A673 (cell line): ENCODE measurements around the gene P2RX2. TPM values are rescaled to one million over a fixed set of nuclear protein-coding genes. Genes with fewer than 3 reads are reported as not detected.

ENCODE experiments used
- BruUV-seq: library from RNA; stranded (reverse); fragments of 400-500 nt; replicated peaks from 2 replicates; lab custom pipeline; 2021; lab: Mats Ljungman, UMichigan
- CTCF ChIA-PET: fragments of 300-600 bp; sonication (Branson Sonifier 250); formaldehyde crosslinking; loops from one replicate; lab custom pipeline; 2022; ENCODE audit warnings: antibody characterized with exemption; lab: Charles Lee
- POLR2A ChIA-PET: fragments of 300-600 bp; sonication (Branson Sonifier 250); formaldehyde crosslinking; loops from one replicate; lab custom pipeline; 2022; ENCODE audit warnings: antibody characterized with exemption; ENCODE audit not compliant: low non-redundant PET; lab: Charles Lee
- DNase-seq: peaks from one replicate; pipeline ENCODE4 v3.0.0-alpha.2; 2015; ENCODE audit warnings: low spot score
- H3K27ac ChIP-seq: fragments of 200-600 bp; sonication (generic); 2 replicates; pipeline ENCODE4 v1.5.1; 2016; ENCODE audit warnings: mixed run types, low read depth, mild to moderate bottlenecking, mixed read lengths, antibody characterized with exemption, low read length; ENCODE audit not compliant: poor library complexity, severe bottlenecking
- H3K27me3 ChIP-seq: fragments of 200-600 bp; sonication (generic); replicated peaks from 2 replicates; pipeline ENCODE4 v1.6.1; 2017; ENCODE audit warnings: mixed run types, low read depth, mild to moderate bottlenecking, mixed read lengths, antibody characterized with exemption, low read length; ENCODE audit not compliant: insufficient read depth, poor library complexity
- H3K36me3 ChIP-seq: fragments of 200-600 bp; sonication (generic); 2 replicates; pipeline ENCODE4 v1.6.1; 2016; ENCODE audit warnings: mixed run types, mild to moderate bottlenecking, mixed read lengths, antibody characterized with exemption, low read length; ENCODE audit not compliant: insufficient read depth, poor library complexity, severe bottlenecking
- H3K4me1 ChIP-seq: fragments of 200-600 bp; sonication (generic); 2 replicates; pipeline ENCODE4 v1.6.1; 2017; ENCODE audit warnings: mixed run types, mild to moderate bottlenecking, mixed read lengths, antibody characterized with exemption, low read length; ENCODE audit not compliant: insufficient read depth, poor library complexity, severe bottlenecking
- H3K4me3 ChIP-seq: fragments of 200-600 bp; sonication (generic); 2 replicates; pipeline ENCODE4 v1.5.1; 2016; ENCODE audit warnings: low read depth, mixed run types, mild to moderate bottlenecking, mixed read lengths, low read length; ENCODE audit not compliant: poor library complexity, severe bottlenecking
- H3K9me3 ChIP-seq: fragments of 200-600 bp; sonication (generic); 2 replicates; pipeline ENCODE4 v1.6.1; 2016; ENCODE audit warnings: mixed run types, low read depth, mild to moderate bottlenecking, mixed read lengths, antibody characterized with exemption, low read length; ENCODE audit not compliant: poor library complexity, severe bottlenecking
- EZH2 ChIP-seq: fragments of 200-600 bp; sonication (generic); IDR thresholded peaks from 2 replicates; pipeline ENCODE4 v1.6.1; 2017; ENCODE audit warnings: borderline replicate concordance, low read depth, mild to moderate bottlenecking, mixed read lengths, antibody characterized with exemption, low read length; ENCODE audit not compliant: poor library complexity, severe bottlenecking
- intact Hi-C: fragments of 100-400 bp; cut with micrococcal nuclease; formaldehyde crosslinking; loops from one replicate; pipeline ENCODE4 v1.10.0; 2022; ENCODE audit not compliant: unreplicated experiment
- total RNA-seq: library from RNA; stranded (reverse); gene quantifications from 2 replicates; pipeline ENCODE4 v1.2.3, GENCODE V29; 2021
- TF ChIP-seq, protein P1 (sequence below): fragments of 300-800, 200-600 bp; sonication (generic); conservative IDR thresholded peaks from 2 replicates; pipeline ENCODE4 v1.5.1; 2017; ENCODE audit warnings: low read depth, mild to moderate bottlenecking, antibody characterized with exemption, low read length, moderate library complexity, mixed read lengths

The P2RX2 gene
- total RNA-seq, 1 experiment from 2014 or later: not detected

DNA sequence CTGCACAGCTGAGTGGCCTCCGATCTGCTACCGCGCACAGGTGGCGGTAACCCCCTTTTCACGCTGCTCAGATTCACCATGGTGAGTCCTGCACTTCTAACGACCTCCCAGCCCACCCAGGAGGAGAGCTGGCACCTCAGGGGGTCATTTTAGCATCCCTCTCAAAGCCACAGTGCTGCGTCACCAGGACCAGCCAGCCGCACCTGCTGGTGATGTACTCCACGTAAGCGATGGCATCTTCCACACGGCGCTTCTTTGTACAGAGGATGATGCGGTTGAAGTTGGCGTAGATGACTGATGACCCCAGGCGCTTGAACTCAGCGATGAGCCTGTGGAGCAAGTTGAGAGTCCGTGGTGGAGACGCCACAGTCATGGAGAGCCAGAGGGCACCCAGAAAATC lies 19.2 kb downstream of the P2RX2 start:
- ChIA-PET CTCF (no interaction called here), POLR2A (no interaction called here)
- TF ChIP-seq, protein P1, sequence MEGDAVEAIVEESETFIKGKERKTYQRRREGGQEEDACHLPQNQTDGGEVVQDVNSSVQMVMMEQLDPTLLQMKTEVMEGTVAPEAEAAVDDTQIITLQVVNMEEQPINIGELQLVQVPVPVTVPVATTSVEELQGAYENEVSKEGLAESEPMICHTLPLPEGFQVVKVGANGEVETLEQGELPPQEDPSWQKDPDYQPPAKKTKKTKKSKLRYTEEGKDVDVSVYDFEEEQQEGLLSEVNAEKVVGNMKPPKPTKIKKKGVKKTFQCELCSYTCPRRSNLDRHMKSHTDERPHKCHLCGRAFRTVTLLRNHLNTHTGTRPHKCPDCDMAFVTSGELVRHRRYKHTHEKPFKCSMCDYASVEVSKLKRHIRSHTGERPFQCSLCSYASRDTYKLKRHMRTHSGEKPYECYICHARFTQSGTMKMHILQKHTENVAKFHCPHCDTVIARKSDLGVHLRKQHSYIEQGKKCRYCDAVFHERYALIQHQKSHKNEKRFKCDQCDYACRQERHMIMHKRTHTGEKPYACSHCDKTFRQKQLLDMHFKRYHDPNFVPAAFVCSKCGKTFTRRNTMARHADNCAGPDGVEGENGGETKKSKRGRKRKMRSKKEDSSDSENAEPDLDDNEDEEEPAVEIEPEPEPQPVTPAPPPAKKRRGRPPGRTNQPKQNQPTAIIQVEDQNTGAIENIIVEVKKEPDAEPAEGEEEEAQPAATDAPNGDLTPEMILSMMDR: no peak
- TF ChIP-seq EZH2: no peak
- no peaks in the 10 kb centered on the region for H3K4me1 ChIP-seq
- no peak for DNase-seq
- intact Hi-C loops: loop anchor here (5.0 kb wide), 1 partner anchor 39 kb away; no protein-coding TSS in a partner anchor
- no peak overlapping the region for H3K27ac ChIP-seq
- no peaks in the 10 kb centered on the region for H3K27me3 ChIP-seq
- BruUV-seq: no TSS peak
- no peak overlapping the region for H3K4me3 ChIP-seq
- H3K36me3 ChIP-seq: peaks cover 82% of the 10 kb centered on the region
- H3K9me3 ChIP-seq: no peaks in the 10 kb centered on the region

DNA sequence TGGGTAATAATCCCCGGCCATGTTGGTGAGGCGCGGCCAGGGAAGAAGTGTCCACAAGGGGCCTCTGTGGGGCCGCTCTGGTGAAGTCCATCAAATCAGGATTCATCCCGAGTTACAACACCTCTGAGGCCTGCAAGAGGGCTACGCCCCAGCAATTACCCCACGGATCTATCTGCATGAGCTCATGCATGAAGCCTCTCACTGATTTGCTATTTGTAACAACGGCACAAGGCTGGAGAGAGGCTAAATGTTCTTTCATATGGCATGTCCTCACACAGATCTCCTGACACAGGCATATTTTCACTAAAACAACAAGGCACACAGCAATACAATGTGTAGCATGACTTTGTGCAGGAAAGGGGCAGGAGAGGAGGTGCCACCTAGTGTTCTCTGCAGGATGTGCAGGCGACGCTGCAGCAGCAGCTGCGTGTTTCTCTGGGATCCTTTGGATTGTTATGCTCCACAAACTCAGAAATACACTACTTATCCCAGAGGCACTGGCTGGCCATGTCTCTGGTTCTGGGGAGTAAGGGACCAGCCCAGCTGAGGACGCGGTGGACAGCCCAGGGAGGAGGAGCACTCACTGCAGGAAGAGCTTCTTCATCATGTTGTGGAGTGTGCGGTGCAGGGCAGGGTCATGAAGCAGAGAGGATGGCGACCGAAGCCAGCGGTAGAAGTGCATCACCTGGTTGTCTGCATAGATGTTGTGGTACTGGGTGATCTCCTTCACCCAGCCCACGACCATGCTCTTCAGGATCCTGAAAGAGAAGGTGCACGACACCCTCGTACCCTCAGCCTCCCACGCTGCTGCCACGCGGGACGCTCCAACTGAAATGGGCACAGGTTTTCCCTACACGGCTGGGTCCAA lies 20.2 kb downstream of the P2RX2 start:
- DNase-seq: peak; percentile 61
- Histone ChIP-seq H3K4me3 (no peak overlapping the region), H3K27ac (no peak overlapping the region), H3K36me3 (peaks cover 81% of the 10 kb centered on the region), H3K27me3 (no peaks in the 10 kb centered on the region), H3K9me3 (no peaks in the 10 kb centered on the region), H3K4me1 (no peaks in the 10 kb centered on the region)
- CTCF ChIA-PET: interaction anchor here (0.6 to 1.4 kb wide), 3 partner anchors 210 to 225 kb away, joined by 3 to 4 read pairs (median 4); no protein-coding TSS in a partner anchor
- no peak for TF ChIP-seq EZH2
- TF ChIP-seq, protein P1: peak; percentile 86
- POLR2A ChIA-PET: interaction anchor here (0.5 kb wide), 1 partner anchor 95 kb away, joined by 3 read pairs; no protein-coding TSS in a partner anchor
- intact Hi-C loops: loop anchor here (5.0 kb wide), 1 partner anchor 39 kb away; no protein-coding TSS in a partner anchor
- no TSS peak for BruUV-seq

DNA sequence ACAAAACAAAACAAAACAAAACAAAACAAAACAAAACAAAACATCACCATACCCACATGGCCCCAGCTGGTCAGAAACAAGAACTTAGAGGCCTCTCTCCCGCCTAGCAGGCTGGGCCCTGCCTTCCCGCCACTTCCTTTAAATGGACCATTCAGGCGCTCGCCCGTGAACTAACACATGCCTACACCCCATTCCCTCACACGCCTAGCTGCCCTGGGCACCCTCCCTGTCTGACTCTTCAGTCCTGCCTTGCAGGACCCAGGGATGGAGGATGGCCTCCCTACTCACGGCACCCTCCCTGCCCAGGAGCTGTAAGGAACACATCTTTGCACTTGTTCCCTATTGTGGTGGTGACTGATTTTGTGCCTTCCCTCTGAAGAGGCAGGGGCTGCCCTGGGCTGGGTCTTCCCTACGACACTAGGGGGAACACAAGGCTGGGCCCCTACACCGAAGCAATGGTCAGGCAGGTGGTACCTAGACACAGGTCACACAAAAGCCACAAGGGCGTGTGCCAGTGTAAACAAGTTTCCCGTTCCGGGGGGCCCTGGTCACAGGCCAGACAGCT lies 21.5 kb downstream of the P2RX2 start:
- Histone ChIP-seq H3K9me3 (no peaks in the 10 kb centered on the region), H3K36me3 (peaks cover 77% of the 10 kb centered on the region), H3K4me3 (no peak overlapping the region), H3K27me3 (no peaks in the 10 kb centered on the region), H3K27ac (no peak overlapping the region), H3K4me1 (no peaks in the 10 kb centered on the region)
- DNase-seq: no peak
- ChIA-PET POLR2A (no interaction called here), CTCF (no interaction called here)
- no TSS peak for BruUV-seq
- TF ChIP-seq, protein P1: no peak
- TF ChIP-seq EZH2: no peak
- intact Hi-C loops: loop anchor here (5.0 kb wide), 1 partner anchor 37 kb away; no protein-coding TSS in a partner anchor
